ENCODE data around the gene KCNQ1. TPM values are rescaled to one million over a fixed set of nuclear protein-coding genes. Genes with fewer than 3 reads are reported as not detected.

Gene KCNQ1
- total RNA-seq, 4 donors from 2014 or later: 2.6 to 12.7 (median 4.9) TPM

DNA sequence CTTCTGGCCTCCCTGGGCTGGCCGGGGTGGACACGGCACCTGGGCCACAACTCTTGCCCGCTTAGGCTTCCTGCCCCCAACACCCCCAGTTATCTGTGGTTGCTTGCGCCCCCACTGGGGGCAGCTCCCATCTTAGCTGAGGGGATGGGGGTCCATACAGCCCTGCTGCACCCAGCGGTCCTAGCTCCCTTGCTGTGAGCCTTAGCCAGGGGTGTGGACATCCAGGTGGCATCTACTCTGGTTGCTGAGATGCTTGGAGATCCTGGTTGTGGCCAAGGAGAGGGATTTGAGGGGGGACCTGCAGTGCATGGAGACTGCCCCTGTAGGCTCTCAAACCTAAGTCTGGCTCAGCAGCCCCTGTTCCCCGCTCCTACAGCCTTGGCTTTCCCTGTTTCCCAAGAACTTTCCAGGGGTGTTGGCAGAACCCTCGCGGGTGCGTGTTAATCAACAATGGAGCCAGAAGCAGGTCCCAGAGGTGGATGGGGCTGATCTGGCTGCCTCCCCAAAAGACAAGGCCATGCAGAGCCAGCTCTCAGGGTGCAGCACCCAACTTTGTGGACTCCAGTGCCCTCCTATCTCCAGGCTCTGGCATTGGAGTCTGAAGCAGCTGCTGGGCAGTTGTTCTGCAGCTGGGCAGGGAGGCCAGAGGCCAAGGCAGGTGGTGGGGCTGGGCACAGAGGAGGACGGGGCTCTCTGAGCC lies 3.3 kb downstream of the KCNQ1 start:
- peaks cover 0 to 34% (median 0%) of the 10 kb centered on the region in 3 donors for H3K4me1 ChIP-seq
- H3K9me3 ChIP-seq: peaks cover 0 to 4% (median 0%) of the 10 kb centered on the region in 3 donors
- no peak overlapping the region for H3K27ac ChIP-seq
- no peaks in the 10 kb centered on the region for H3K36me3 ChIP-seq
- H3K4me3 ChIP-seq: no peak overlapping the region
- WGBS, 2 donors (ENCODE audit: low coverage in 1 of 2): 80% methylated on average over 2 of the region's 10 CpGs; no CpG with 5 or more reads in 1 of the 2 donors
- H3K27me3 ChIP-seq: peaks cover 96% of the 10 kb centered on the region
- no peak for ATAC-seq
- TF ChIP-seq, protein P1, sequence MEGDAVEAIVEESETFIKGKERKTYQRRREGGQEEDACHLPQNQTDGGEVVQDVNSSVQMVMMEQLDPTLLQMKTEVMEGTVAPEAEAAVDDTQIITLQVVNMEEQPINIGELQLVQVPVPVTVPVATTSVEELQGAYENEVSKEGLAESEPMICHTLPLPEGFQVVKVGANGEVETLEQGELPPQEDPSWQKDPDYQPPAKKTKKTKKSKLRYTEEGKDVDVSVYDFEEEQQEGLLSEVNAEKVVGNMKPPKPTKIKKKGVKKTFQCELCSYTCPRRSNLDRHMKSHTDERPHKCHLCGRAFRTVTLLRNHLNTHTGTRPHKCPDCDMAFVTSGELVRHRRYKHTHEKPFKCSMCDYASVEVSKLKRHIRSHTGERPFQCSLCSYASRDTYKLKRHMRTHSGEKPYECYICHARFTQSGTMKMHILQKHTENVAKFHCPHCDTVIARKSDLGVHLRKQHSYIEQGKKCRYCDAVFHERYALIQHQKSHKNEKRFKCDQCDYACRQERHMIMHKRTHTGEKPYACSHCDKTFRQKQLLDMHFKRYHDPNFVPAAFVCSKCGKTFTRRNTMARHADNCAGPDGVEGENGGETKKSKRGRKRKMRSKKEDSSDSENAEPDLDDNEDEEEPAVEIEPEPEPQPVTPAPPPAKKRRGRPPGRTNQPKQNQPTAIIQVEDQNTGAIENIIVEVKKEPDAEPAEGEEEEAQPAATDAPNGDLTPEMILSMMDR (IDR thresholded peaks at IDR 0.05): no peak
- no peak for TF ChIP-seq POLR2A (IDR thresholded peaks at IDR 0.05)
- TF ChIP-seq EP300 (IDR thresholded peaks at IDR 0.05): no peak
- TF ChIP-seq POLR2AphosphoS5 (IDR thresholded peaks at IDR 0.05): no peak

DNA sequence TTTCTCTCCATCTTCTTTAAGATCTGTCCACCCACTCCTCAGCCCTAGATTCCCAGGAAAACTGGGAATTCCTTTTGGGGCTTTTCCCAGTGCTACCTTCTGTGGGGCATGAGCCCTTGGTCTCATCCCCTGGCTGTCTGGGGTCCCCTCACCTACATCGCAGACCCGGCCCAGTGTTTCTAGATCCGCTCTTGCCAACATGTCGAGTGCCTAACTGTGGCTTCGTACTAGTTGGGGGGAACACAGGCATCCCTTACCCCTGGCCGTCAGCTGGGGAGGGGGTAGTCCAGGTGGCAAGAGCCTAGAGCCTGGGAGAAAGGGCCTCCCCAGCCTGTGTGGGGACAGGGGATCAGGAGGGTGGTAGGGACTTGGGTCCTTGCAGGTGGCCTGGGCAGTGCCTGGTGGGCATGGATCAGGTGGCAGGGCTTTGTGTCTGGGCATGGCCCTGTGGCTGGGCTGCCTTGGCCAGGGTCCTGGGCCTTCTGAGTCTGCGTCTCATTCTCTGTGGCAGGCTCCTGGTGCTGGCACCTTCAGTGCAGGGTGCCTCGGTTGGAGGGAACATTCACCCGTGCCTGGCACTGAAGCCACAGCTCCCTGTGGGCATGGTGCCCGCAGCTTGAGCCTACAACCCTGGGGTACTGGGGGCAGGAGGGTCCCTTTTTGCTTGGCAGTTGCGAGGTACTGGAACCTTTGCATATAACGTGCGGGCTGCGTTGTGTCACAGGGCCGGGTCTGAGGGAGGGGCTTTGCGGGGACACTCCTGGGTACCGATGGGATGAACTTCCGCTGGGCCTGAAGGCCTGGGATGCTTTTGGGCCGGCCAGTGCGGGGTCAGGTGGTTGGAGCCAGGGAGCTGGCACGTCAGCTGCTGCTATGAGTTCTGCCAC lies 4.1 kb downstream of the KCNQ1 start:
- Histone ChIP-seq H3K4me3 (no peak overlapping the region), H3K9me3 (peaks cover 0 to 6% (median 0%) of the 10 kb centered on the region in 3 donors), H3K4me1 (peaks cover 0 to 32% (median 0%) of the 10 kb centered on the region in 3 donors), H3K27me3 (peaks cover 96% of the 10 kb centered on the region), H3K36me3 (no peaks in the 10 kb centered on the region), H3K27ac (no peak overlapping the region)
- no peak for ATAC-seq
- no peak for TF ChIP-seq POLR2AphosphoS5 (IDR thresholded peaks at IDR 0.05)
- no peak for TF ChIP-seq POLR2A (IDR thresholded peaks at IDR 0.05)
- no CpG with 5 or more reads among the region's 21 CpGs for WGBS, 2 donors (ENCODE audit: low coverage in 1 of 2)

DNA sequence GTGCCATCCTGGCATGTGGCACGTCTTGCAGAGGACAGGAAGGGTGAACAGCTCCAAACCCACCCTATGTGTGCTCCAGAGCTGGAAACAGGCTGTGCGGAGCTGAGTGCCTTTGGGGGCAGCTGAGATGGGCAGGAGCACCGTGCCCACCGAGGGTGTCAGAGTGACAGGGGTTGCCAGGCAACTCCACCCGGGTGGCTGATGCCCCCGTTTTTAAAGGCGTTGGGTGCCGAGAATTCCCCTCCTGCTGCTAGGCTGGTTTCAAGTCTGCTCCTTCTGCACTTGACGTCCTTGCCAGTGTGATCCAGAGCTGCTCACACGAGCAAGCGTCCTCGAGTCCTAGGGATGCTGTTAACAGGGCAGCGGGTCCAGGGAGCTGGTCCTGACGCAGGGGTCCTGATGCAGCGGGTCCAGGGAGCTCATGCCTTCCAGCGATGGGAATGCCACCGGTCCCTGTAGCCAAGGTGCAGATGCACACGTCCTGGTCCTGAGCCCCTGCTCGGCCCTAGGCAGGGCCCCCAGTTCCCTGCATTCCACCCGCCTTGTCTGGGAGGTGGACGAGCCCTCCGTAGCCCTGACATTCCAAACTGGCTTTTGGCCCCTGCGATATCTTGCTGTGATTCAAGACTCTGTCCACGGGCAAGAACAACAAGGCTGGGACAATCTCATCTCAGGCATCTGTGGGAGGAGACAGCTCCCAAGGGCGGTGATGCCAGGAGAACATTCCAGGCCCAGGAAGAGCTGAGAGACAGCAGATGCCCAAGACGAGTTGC lies 4.9 kb downstream of the KCNQ1 start:
- 56 to 86% methylated on average over 4 to 6 of the region's 26 CpGs for WGBS, 2 donors (ENCODE audit: low coverage in 1 of 2)
- ATAC-seq: no peak
- H3K27ac ChIP-seq: no peak overlapping the region

DNA sequence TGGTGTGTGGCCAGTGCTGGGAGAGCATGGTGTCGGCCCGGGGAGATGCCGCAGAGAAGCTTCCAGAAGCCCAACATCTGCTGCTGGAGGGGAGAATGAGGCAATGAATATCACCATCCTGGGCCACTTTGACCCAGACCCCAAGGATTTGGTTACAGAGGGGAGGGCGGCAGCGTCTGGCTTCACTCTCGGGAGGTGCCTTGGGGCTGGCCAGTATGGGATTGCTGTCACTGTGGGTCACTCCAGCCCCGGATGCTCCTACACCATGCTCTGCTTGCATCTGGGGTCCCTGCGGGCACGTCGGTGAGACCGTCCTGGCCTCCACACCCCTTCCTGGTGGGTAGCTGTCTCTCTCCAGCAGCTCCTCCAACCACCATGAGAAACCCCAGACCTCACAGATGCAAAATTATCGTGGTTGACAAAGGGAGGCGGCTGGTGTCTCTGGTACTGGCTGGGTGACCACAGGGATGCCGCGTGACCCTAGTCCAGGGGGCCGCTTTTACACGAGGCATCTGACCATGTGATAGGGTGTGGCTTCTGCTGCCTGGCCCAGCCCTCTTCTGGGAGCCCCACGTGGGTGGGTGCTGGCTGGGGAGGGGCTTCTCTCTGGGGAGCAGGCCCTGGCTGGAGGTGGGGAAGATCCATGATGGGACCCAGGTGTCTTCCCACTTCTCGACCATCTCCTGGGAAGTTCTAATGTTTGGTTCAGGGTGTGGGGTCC lies 5.7 kb downstream of the KCNQ1 start:
- H3K36me3 ChIP-seq: no peaks in the 10 kb centered on the region
- peaks cover 82% of the 10 kb centered on the region for H3K27me3 ChIP-seq
- TF ChIP-seq POLR2A (IDR thresholded peaks at IDR 0.05) (no peak), POLR2AphosphoS5 (IDR thresholded peaks at IDR 0.05) (no peak), EP300 (IDR thresholded peaks at IDR 0.05) (no peak)
- TF ChIP-seq, protein P1 (IDR thresholded peaks at IDR 0.05): no peak
- H3K4me3 ChIP-seq: no peak overlapping the region
- no peak overlapping the region for H3K27ac ChIP-seq
- H3K9me3 ChIP-seq: peaks cover 0 to 6% (median 0%) of the 10 kb centered on the region in 3 donors
- WGBS, 2 donors (ENCODE audit: low coverage in 1 of 2): 84 to 91% methylated on average over 6 of the region's 19 CpGs
- peaks cover 0 to 18% (median 0%) of the 10 kb centered on the region in 3 donors for H3K4me1 ChIP-seq
- no peak for ATAC-seq

More for the DNA sequence above, 4.9 kb downstream of the KCNQ1 start:
- Histone ChIP-seq H3K36me3 (no peaks in the 10 kb centered on the region), H3K4me1 (peaks cover 0 to 25% (median 0%) of the 10 kb centered on the region in 3 donors), H3K9me3 (peaks cover 0 to 6% (median 0%) of the 10 kb centered on the region in 3 donors), H3K4me3 (no peak overlapping the region), H3K27me3 (peaks cover 89% of the 10 kb centered on the region)
- TF ChIP-seq, protein P1 (IDR thresholded peaks at IDR 0.05): no peak
- TF ChIP-seq EP300 (IDR thresholded peaks at IDR 0.05) (no peak), POLR2A (IDR thresholded peaks at IDR 0.05) (no peak), POLR2AphosphoS5 (IDR thresholded peaks at IDR 0.05) (no peak)

Measured in gastroesophageal sphincter (tissue), 4 donors.